ENCODE measurements around the gene OR52E4. TPM values are rescaled to one million over a fixed set of nuclear protein-coding genes. Genes with fewer than 3 reads are reported as not detected.

OR52E4 gene
- total RNA-seq, 4 donors from 2014 or later: not detected

DNA sequence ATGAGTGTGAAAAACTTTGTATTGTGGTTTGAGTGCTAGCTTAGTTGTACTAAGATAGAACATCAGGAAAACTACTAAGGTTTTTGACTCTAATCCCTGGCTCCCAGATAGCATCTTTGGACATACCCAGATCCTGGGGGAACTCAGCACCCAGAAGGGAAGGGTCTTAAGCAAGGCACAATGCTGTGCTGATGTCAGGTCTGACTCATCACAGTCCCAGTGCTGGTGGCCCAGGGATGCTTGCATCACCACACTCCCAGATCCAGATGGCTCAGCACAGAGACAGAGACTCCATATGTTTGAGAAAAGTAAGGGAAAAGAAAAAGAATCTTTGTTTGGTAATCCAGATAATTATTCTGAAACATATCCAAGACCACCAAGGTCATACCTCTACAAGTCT lies 43.4 kb downstream of the OR52E4 start:
- no peak overlapping the region for H3K4me3 ChIP-seq
- peaks cover 11% of the 10 kb centered on the region for H3K9me3 ChIP-seq
- H3K4me1 ChIP-seq: no peaks in the 10 kb centered on the region
- DNase-seq (ENCODE audit: low spot score in 2 of 2): no peak
- H3K27ac ChIP-seq: no peak overlapping the region
- no peaks in the 10 kb centered on the region for H3K27me3 ChIP-seq
- no peak for TF ChIP-seq EP300 (IDR thresholded peaks at IDR 0.05)
- TF ChIP-seq, protein P1, sequence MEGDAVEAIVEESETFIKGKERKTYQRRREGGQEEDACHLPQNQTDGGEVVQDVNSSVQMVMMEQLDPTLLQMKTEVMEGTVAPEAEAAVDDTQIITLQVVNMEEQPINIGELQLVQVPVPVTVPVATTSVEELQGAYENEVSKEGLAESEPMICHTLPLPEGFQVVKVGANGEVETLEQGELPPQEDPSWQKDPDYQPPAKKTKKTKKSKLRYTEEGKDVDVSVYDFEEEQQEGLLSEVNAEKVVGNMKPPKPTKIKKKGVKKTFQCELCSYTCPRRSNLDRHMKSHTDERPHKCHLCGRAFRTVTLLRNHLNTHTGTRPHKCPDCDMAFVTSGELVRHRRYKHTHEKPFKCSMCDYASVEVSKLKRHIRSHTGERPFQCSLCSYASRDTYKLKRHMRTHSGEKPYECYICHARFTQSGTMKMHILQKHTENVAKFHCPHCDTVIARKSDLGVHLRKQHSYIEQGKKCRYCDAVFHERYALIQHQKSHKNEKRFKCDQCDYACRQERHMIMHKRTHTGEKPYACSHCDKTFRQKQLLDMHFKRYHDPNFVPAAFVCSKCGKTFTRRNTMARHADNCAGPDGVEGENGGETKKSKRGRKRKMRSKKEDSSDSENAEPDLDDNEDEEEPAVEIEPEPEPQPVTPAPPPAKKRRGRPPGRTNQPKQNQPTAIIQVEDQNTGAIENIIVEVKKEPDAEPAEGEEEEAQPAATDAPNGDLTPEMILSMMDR (IDR thresholded peaks at IDR 0.05): no peak
- no peak for TF ChIP-seq POLR2A (IDR thresholded peaks at IDR 0.05)
- TF ChIP-seq POLR2AphosphoS5 (IDR thresholded peaks at IDR 0.05): no peak
- no peaks in the 10 kb centered on the region for H3K36me3 ChIP-seq

DNA sequence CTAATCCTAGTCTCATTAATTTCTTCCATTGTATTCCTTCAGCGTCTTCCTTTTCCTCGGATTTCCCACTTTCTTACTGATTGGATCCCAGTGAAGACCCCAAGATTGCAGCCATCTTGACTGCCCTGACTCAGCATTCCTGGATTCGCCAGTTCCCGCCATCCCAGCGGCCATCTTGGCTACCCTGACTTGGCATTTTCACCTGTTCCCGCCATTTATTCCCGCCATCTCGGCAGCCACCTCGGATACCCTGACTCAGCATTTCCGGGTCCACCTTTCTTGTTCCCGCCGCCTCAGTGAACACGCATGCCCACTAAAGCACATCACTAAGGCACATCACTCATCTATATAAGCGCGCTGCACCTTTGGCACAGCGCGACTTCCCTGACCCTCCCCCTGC lies 47.8 kb downstream of the OR52E4 start:
- no peak overlapping the region for H3K4me3 ChIP-seq
- no peaks in the 10 kb centered on the region for H3K4me1 ChIP-seq
- H3K9me3 ChIP-seq: peaks cover 8% of the 10 kb centered on the region
- 95% methylated on average over 17 of the region's 17 CpGs for WGBS
- TF ChIP-seq POLR2AphosphoS5 (IDR thresholded peaks at IDR 0.05) (no peak), EP300 (IDR thresholded peaks at IDR 0.05) (no peak), POLR2A (IDR thresholded peaks at IDR 0.05) (no peak)
- TF ChIP-seq, protein P1 (IDR thresholded peaks at IDR 0.05): no peak
- H3K27ac ChIP-seq: no peak overlapping the region
- DNase-seq (ENCODE audit: low spot score in 2 of 2): no peak
- H3K27me3 ChIP-seq: no peaks in the 10 kb centered on the region
- H3K36me3 ChIP-seq: no peaks in the 10 kb centered on the region

DNA sequence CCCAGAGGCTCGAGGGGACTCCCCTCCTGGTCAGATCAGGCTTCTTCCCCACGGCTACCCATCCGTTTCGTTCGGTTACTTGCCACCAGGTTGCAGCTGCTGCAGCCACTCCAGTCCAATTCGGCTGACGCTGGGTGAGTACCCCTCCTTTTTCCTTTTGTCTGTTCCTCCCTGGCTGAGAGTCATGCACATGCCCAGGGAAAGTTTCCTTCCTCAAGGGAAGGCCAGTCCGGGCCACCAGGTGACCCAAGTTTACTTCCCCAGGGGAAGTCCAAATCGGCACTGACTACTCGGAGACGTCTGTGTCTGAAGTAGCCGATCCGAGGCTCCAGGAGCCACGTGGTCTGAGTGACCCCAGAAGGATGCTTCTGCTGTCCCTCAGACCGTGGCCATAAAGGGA lies 48.4 kb downstream of the OR52E4 start:
- Histone ChIP-seq H3K27me3 (no peaks in the 10 kb centered on the region), H3K36me3 (no peaks in the 10 kb centered on the region), H3K4me1 (no peaks in the 10 kb centered on the region), H3K9me3 (peaks cover 8% of the 10 kb centered on the region), H3K27ac (no peak overlapping the region), H3K4me3 (no peak overlapping the region)
- DNase-seq (ENCODE audit: low spot score in 2 of 2): no peak
- WGBS: 91% methylated on average over 15 of the region's 15 CpGs
- TF ChIP-seq POLR2AphosphoS5 (IDR thresholded peaks at IDR 0.05) (no peak), EP300 (IDR thresholded peaks at IDR 0.05) (no peak), POLR2A (IDR thresholded peaks at IDR 0.05) (no peak)
- TF ChIP-seq, protein P1 (IDR thresholded peaks at IDR 0.05): no peak

DNA sequence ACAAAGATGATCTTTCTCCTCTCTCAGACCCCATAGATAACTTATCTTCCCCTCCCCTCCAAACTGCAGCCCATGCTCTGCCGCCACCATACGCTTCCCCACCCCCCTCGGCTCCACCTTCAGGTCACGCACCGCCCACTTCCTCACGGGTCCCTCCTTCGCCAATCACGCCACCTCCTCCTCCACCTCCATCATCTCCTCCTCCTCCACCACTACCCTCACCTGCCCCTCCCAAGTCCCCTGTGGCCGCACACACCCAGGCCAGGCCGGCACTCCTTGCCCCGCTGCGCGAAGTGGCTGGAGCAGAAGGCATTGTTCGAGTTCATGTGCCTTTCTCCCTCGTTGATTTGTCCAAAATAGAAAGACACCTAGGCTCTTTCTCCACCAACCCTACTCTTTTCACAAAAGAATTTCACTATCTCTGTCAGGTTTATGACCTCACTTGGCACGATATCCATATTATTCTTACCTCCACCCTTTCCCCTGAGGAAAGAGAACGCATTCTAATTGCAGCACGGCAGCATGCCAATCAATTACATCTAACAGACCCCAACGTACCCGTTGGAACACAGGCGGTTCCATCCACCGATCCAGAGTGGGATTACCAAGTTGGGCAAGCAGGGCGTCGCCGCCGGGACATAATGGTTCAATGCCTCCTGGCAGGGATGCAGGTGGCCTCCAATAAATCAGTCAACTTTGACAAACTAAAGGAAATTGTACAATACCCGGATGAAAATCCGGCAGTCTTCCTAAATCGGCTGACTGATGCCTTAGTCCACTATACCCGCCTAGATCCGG lies 49.3 kb downstream of the OR52E4 start:
- 90% methylated on average over 31 of the region's 31 CpGs for WGBS

DNA sequence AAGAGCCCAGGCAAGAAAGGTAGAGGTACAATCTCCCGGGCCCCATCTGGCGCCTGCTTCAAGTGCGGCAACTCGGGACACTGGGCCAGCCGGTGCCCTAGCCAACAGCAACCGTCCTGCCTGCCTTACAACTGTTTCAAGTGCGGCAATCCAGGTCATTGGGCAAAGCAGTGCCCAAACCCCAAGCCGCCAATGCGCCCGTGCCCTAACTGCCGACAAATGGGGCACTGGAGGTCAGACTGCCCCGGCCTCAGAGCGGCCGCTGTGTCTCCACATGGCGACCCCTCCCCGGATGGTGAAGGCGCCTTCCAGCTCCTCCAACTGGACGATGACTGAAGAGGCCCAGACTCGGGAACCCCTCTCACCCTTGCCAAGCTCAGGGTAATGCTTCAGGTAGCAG lies 50.2 kb downstream of the OR52E4 start:
- Histone ChIP-seq H3K9me3 (peaks cover 8% of the 10 kb centered on the region), H3K27me3 (no peaks in the 10 kb centered on the region), H3K36me3 (no peaks in the 10 kb centered on the region), H3K27ac (no peak overlapping the region), H3K4me3 (no peak overlapping the region), H3K4me1 (no peaks in the 10 kb centered on the region)
- 82% methylated on average over 10 of the region's 19 CpGs for WGBS
- DNase-seq (ENCODE audit: low spot score in 2 of 2): no peak
- no peak for TF ChIP-seq POLR2A (IDR thresholded peaks at IDR 0.05)
- TF ChIP-seq, protein P1 (IDR thresholded peaks at IDR 0.05): no peak
- TF ChIP-seq EP300 (IDR thresholded peaks at IDR 0.05): no peak
- no peak for TF ChIP-seq POLR2AphosphoS5 (IDR thresholded peaks at IDR 0.05)

More for the DNA sequence above, 49.3 kb downstream of the OR52E4 start:
- Histone ChIP-seq H3K27me3 (no peaks in the 10 kb centered on the region), H3K4me1 (no peaks in the 10 kb centered on the region), H3K36me3 (no peaks in the 10 kb centered on the region), H3K27ac (no peak overlapping the region), H3K9me3 (peaks cover 8% of the 10 kb centered on the region), H3K4me3 (no peak overlapping the region)
- no peak for DNase-seq (ENCODE audit: low spot score in 2 of 2)
- TF ChIP-seq EP300 (IDR thresholded peaks at IDR 0.05) (no peak), POLR2A (IDR thresholded peaks at IDR 0.05) (no peak), POLR2AphosphoS5 (IDR thresholded peaks at IDR 0.05) (no peak)
- TF ChIP-seq, protein P1 (IDR thresholded peaks at IDR 0.05): no peak

All from suprapubic skin (tissue), 4 donors.